Transverse colon (tissue), 4 donors: Measurements from ENCODE around the gene SART1. TPM values are rescaled to one million over a fixed set of nuclear protein-coding genes. Genes with fewer than 3 reads are reported as not detected.

Experiments
- DNase-seq: peaks from one replicate; pipeline ENCODE4 v3.0.0-alpha.2; 2019
- H3K27ac ChIP-seq, 4 donors: fragments of 200-600 bp; sonication (generic); 2 replicates each; pipeline ENCODE4 v1.5.1; 2016 to 2018; ENCODE audit warnings: inconsistent platforms in 4 of 4
- H3K27me3 ChIP-seq: fragments of 200-600 bp; sonication (generic); 2 replicates; pipeline ENCODE4 v1.5.1; 2017; ENCODE audit warnings: inconsistent platforms
- H3K36me3 ChIP-seq, 4 donors: fragments of 200-600 bp; sonication (generic); 2 replicates each; pipeline ENCODE4 v1.5.1; 2017 to 2019; ENCODE audit warnings: inconsistent platforms in 4 of 4
- H3K4me1 ChIP-seq, 4 donors: fragments of 200-600 bp; sonication (generic); 2 replicates each; pipeline ENCODE4 v1.5.1; 2017 to 2020; ENCODE audit warnings: inconsistent platforms in 4 of 4
- H3K4me3 ChIP-seq, 4 donors: fragments of 200-600 bp; sonication (generic); 1 replicate in 1 of 4; 2 replicates in 3 of 4; pipeline versions ENCODE4 v1.5.1 to v1.6.1; 2017 to 2019; ENCODE audit warnings: inconsistent platforms in 4 of 4
- H3K9me3 ChIP-seq, 2 donors: fragments of 200-600 bp; sonication (generic); 2 replicates each; pipeline ENCODE4 v1.5.1; 2017 to 2019; ENCODE audit warnings: inconsistent platforms in 2 of 2
- CTCF ChIP-seq, 5 experiments: fragments of 200-600 bp in 3 of 5; fragments of 450-650 bp in 2 of 5; sonication (generic) in 3 of 5; IDR thresholded peaks; 1 replicate in 2 of 5; 2 replicates in 3 of 5; pipeline ENCODE4 v1.5.1; 2016 to 2017; ENCODE audit warnings: antibody characterized with exemption in 5 of 5, inconsistent platforms in 3 of 5, mild to moderate bottlenecking in 2 of 5, moderate library complexity in 1 of 5
- EP300 ChIP-seq: sonication (generic); formaldehyde crosslinking; IDR thresholded peaks from one replicate; pipeline ENCODE4 v1.6.1; 2017; ENCODE audit warnings: antibody characterized with exemption, low read depth
- POLR2A ChIP-seq: fragments of 450-650 bp; IDR thresholded peaks from one replicate; pipeline ENCODE4 v1.6.1; 2016; ENCODE audit warnings: antibody characterized with exemption, mild to moderate bottlenecking, moderate library complexity
- POLR2AphosphoS5 ChIP-seq, 3 donors: sonication (generic); formaldehyde crosslinking; IDR thresholded peaks; one replicate each; pipeline ENCODE4 v1.6.1; 2016; ENCODE audit warnings: antibody characterized with exemption in 3 of 3
- WGBS, 2 donors: methylation state at CpG; one replicate each; pipeline ENCODE4 v1.1.5; 2018; ENCODE audit warnings: low coverage in 1 of 2; 5-methylcytosine and 5-hydroxymethylcytosine counted together
- in situ Hi-C, 4 donors: fragments of 200-750 bp; cut with MboI; loops; one replicate each; pipeline versions ENCODE4 v1.15.0 to v1.15.1; 2017; ENCODE audit warnings: low sequenced_read_pairs in 3 of 4, low pct_ligation_motif_present in 1 of 4, low pct_unique_long_range_greater_than_20kb in 1 of 4
- intact Hi-C: fragments of 100-400 bp; cut with DNase I; formaldehyde crosslinking; loops from one replicate; pipeline ENCODE4 v1.15.1; 2023; ENCODE audit warnings: low total_unique reads
- total RNA-seq, 4 donors: library from RNA; depleted of rRNA; stranded (reverse); fragments of >200 nt; gene quantifications; one replicate each; pipeline ENCODE4 v1.1.0, GENCODE V29; 2016

The SART1 gene
- total RNA-seq, 4 donors from 2014 or later: 31.8 to 76.3 (median 34.3) TPM

GRCh38 chr11:65960824-65961266 is 689 bp upstream of the SART1 start:
- in situ Hi-C loops (no loop called here), intact Hi-C loops (no loop called here)
- no peak for DNase-seq
- Histone ChIP-seq H3K36me3 (peaks cover 0 to 17% (median 9%) of the 10 kb centered on the region in 4 donors), H3K4me3 (peak overlapping the region; percentile 57 to 99 (median 88)), H3K27me3 (no peaks in the 10 kb centered on the region), H3K4me1 (peaks cover 19 to 26% (median 23%) of the 10 kb centered on the region in 4 donors), H3K27ac (peak overlapping the region; percentile 89 to 96 (median 93)), H3K9me3 (no peaks in the 10 kb centered on the region)
- TF ChIP-seq POLR2AphosphoS5 (IDR thresholded peaks at IDR 0.05) (no peak), CTCF (IDR thresholded peaks at IDR 0.05) (no peak), POLR2A (no peak), EP300 (no peak)
- 7 to 45% methylated on average over 7 to 16 of the region's 16 CpGs for WGBS, 2 donors

DNA sequence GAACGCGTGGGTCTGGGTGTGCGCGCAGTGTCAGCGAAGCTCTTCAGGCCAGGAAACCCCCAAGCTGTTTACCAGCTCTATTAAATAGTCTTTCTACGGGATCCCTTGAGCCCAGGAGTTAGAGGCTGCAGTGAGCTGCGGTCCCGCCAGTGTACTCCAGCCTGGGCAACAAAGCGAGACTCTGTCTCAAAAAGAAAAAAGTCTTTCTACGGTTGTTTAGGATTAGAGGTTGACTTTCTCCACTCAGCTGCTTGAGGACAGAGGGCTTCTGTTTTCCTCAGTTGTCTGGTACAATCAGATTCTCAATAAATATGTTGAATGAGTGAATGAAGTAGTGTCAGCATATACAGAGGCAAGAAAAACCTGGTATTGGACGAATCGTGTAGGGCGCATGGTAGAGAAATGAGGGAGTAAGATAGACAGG is 619 bp downstream of the SART1 start:
- no peaks in the 10 kb centered on the region for H3K27me3 ChIP-seq
- no peak for DNase-seq
- 8 to 14% methylated on average over 4 to 13 of the region's 13 CpGs for WGBS, 2 donors
- peak overlapping the region; percentile 89 to 96 (median 93) for H3K27ac ChIP-seq
- H3K36me3 ChIP-seq: peaks cover 0 to 30% (median 19%) of the 10 kb centered on the region in 4 donors
- H3K9me3 ChIP-seq: no peaks in the 10 kb centered on the region
- H3K4me3 ChIP-seq: peak overlapping the region; percentile 81 to 99 (median 97)
- in situ Hi-C loops: no loop called here
- TF ChIP-seq POLR2AphosphoS5 (IDR thresholded peaks at IDR 0.05) (no peak), POLR2A (no peak), EP300 (no peak), CTCF (IDR thresholded peaks at IDR 0.05) (no peak)
- intact Hi-C loops: no loop called here
- peaks cover 19 to 26% (median 23%) of the 10 kb centered on the region in 4 donors for H3K4me1 ChIP-seq

- no peak for TF ChIP-seq EP300
- no peak for TF ChIP-seq CTCF (IDR thresholded peaks at IDR 0.05)
- TF ChIP-seq POLR2AphosphoS5 (IDR thresholded peaks at IDR 0.05): no peak
- Histone ChIP-seq H3K4me3 (no peak overlapping the region), H3K9me3 (no peaks in the 10 kb centered on the region), H3K4me1 (peaks cover 19 to 26% (median 23%) of the 10 kb centered on the region in 4 donors), H3K36me3 (peaks cover 0 to 55% (median 30%) of the 10 kb centered on the region in 4 donors), H3K27me3 (no peaks in the 10 kb centered on the region), H3K27ac (no peak overlapping the region)
- WGBS, 2 donors: 93% methylated on average over 10 of the region's 10 CpGs; no CpG with 5 or more reads in 1 of the 2 donors
- in situ Hi-C loops: no loop called here
- intact Hi-C loops: no loop called here
- DNase-seq: no peak
Measured at GRCh38 chr11:65964906-65965305, 3.4 kb downstream of the SART1 start.

- DNase-seq: no peak
- Histone ChIP-seq H3K27ac (no peak overlapping the region), H3K36me3 (peaks cover 0 to 60% (median 30%) of the 10 kb centered on the region in 4 donors), H3K4me3 (no peak overlapping the region), H3K9me3 (no peaks in the 10 kb centered on the region), H3K27me3 (no peaks in the 10 kb centered on the region), H3K4me1 (peaks cover 14 to 21% (median 20%) of the 10 kb centered on the region in 4 donors)
- intact Hi-C loops (no loop called here), in situ Hi-C loops (no loop called here)
- TF ChIP-seq POLR2A: no peak
- TF ChIP-seq EP300: no peak
- TF ChIP-seq CTCF (IDR thresholded peaks at IDR 0.05): no peak
- no peak for TF ChIP-seq POLR2AphosphoS5 (IDR thresholded peaks at IDR 0.05)
- 93 to 95% methylated on average over 3 to 36 of the region's 36 CpGs for WGBS, 2 donors
Measured at GRCh38 chr11:65965986-65966762, 4.6 kb downstream of the SART1 start.
